ENCODE results near the gene DUS1L.

DUS1L gene

GRCh38 chr17:82100502-82101298, 35.1 kb upstream of the DUS1L start:
- intact Hi-C loops (cut with DNase I; ENCODE audit: low total_unique reads): no loop called here
- peaks cover 0 to 7% (median 5%) of the 10 kb centered on the region in 3 donors for H3K36me3 ChIP-seq
- H3K4me1 ChIP-seq: peaks cover 0 to 75% (median 35%) of the 10 kb centered on the region in 4 donors
- TF ChIP-seq, protein P1, sequence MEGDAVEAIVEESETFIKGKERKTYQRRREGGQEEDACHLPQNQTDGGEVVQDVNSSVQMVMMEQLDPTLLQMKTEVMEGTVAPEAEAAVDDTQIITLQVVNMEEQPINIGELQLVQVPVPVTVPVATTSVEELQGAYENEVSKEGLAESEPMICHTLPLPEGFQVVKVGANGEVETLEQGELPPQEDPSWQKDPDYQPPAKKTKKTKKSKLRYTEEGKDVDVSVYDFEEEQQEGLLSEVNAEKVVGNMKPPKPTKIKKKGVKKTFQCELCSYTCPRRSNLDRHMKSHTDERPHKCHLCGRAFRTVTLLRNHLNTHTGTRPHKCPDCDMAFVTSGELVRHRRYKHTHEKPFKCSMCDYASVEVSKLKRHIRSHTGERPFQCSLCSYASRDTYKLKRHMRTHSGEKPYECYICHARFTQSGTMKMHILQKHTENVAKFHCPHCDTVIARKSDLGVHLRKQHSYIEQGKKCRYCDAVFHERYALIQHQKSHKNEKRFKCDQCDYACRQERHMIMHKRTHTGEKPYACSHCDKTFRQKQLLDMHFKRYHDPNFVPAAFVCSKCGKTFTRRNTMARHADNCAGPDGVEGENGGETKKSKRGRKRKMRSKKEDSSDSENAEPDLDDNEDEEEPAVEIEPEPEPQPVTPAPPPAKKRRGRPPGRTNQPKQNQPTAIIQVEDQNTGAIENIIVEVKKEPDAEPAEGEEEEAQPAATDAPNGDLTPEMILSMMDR (IDR thresholded peaks at IDR 0.05): no peak
- H3K27ac ChIP-seq: peak overlapping the region in 1 of 2 donors; percentile 98
- no peak overlapping the region for H3K4me3 ChIP-seq
- H3K27me3 ChIP-seq: no peaks in the 10 kb centered on the region
- H3K9me3 ChIP-seq: no peaks in the 10 kb centered on the region
- DNase-seq: no peak

DNA sequence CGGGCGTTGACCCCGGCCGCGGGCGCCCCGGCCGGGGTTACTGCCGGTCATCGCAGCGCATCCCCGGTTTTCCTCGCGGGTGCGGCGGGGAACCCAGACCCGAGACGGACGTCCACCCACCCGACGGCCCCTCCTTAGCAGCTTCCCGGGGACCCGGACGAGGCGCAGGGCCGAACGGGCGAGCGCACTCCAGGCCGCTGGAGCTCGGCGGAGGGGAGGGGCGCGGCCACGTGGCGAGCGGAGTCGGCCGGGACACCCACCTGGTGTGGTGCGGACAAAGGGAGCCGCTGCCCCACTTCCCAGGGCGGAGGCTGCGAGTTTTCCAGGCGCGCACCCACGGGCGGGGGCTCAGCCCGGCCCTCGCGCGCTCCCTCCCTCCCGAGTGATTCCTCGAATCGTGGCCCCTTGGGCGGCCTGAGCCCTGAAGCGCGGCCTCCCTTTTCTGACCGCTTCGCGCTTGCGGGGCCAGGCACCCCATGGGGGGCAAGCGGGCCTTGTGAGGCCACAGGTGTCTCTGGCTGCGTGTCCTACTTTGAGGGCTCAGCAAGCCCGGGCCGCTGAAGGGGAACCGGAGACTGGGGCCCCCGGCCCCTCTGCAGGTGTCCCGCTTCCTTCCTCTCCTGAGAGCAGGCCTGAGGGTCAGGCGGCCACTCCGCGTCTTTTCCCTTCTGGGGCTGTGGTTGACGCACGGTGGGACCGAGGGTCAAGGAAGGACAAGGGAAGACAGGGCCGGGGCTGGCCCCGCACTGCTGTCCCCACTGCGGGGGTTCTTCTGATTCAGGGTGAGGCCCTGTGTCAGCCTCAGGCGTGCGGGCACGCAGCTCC, 33.5 kb upstream of the DUS1L start:
- intact Hi-C loops (cut with DNase I; ENCODE audit: low total_unique reads): loop anchor here (5.0 kb wide), 2 partner anchors 62 to 1882 kb away; partner anchors contain the start of gene DCXR
- H3K4me1 ChIP-seq: peaks cover 0 to 64% (median 34%) of the 10 kb centered on the region in 4 donors
- no peak for DNase-seq

DNA sequence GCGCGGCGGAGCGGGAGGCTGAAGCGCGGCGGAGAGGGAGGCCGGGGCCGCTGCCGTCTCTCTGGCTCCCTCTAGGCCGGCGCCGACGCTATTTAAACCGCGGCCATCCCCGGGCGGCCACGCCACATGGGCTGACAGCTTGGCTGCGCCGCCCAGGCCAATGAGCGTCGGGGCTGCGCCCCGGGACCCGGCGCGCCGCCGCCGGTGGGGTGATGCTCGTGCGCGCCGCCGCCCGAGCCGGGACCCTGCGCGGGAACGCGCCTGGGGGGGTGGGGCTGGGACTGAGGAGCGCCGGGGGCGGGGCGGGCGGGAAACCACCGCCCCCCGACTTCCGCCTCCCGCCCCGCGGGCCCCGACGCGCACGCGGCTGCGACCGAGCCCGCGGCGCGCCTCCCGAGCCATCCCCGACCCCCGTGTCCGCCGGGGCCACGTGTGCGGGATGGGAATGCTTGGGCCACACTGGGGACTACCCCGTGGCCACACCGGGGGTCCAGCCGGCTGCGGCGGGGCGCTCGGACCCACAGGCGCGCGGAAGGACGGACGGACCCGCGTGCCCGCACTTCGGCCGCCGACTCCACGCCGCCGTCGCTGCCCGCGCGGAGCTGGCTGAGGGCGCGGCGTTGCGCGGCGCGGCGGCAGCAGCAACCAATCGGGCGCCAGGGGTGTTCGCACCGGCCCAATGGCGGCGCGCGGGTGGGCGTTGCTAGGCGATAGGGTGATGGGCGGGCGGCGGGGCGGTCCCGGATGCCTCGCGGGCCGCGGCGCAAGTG, 32.8 kb upstream of the DUS1L start, which contains the start of gene FASN:
Gene FASN, minus strand, starts transcription at position 68 of the 770 bp plus-strand sequence. CDS start 1,791 bp downstream, outside the sequence.
- Histone ChIP-seq H3K27ac (peak within 1 kb of the TSS; percentile 87 to 98), H3K4me3 (peak within 1 kb of the TSS; percentile 65 to 84), H3K27me3 (no peaks in the 10 kb centered on the region), H3K9me3 (no peaks in the 10 kb centered on the region), H3K36me3 (peaks cover 19 to 30% (median 27%) of the 10 kb centered on the region in 3 donors), H3K4me1 (peaks cover 0 to 56% (median 29%) of the 10 kb centered on the region in 4 donors)
- DNase-seq: peak; percentile 93 to 97
- intact Hi-C loops (cut with DNase I; ENCODE audit: low total_unique reads): loop anchor here (5.0 kb wide), 2 partner anchors 61 to 1881 kb away; partner anchors contain the start of gene DCXR
- TF ChIP-seq, protein P1 (IDR thresholded peaks at IDR 0.05): peak; percentile 40 to 46

More for the DNA sequence above, 33.5 kb upstream of the DUS1L start:
- Histone ChIP-seq H3K27ac (peak overlapping the region; percentile 87 to 98), H3K36me3 (peaks cover 12 to 22% (median 19%) of the 10 kb centered on the region in 3 donors), H3K4me3 (peak overlapping the region; percentile 65 to 84), H3K27me3 (no peaks in the 10 kb centered on the region), H3K9me3 (no peaks in the 10 kb centered on the region)
- TF ChIP-seq, protein P1 (IDR thresholded peaks at IDR 0.05): no peak

GRCh38 chr17:82097919-82098168, 32.2 kb upstream of the DUS1L start:
- DNase-seq: no peak
- Histone ChIP-seq H3K4me1 (peaks cover 0 to 52% (median 29%) of the 10 kb centered on the region in 4 donors), H3K27me3 (no peaks in the 10 kb centered on the region), H3K9me3 (no peaks in the 10 kb centered on the region), H3K4me3 (peak overlapping the region; percentile 65 to 84), H3K27ac (peak overlapping the region; percentile 87 to 98), H3K36me3 (peaks cover 25 to 35% (median 32%) of the 10 kb centered on the region in 3 donors)
- TF ChIP-seq, protein P1 (IDR thresholded peaks at IDR 0.05): no peak
- intact Hi-C loops (cut with DNase I; ENCODE audit: low total_unique reads): loop anchor here (5.0 kb wide), 2 partner anchors 61 to 1881 kb away; partner anchors contain the start of gene DCXR

All from tibial artery (tissue), 4 donors.